ENCODE data around the gene IQCH.
"Not testable (repeated sequence)": the region's sequence is repeated elsewhere in the genome, so short reads cannot be mapped to it uniquely, and the experiment has no call there.

IQCH gene

GRCh38 chr15:67246606-67247005 lies 8.0 kb upstream of the IQCH start:
- not testable (repeated sequence) for DNase-seq (ENCODE audit: low spot score)

DNA sequence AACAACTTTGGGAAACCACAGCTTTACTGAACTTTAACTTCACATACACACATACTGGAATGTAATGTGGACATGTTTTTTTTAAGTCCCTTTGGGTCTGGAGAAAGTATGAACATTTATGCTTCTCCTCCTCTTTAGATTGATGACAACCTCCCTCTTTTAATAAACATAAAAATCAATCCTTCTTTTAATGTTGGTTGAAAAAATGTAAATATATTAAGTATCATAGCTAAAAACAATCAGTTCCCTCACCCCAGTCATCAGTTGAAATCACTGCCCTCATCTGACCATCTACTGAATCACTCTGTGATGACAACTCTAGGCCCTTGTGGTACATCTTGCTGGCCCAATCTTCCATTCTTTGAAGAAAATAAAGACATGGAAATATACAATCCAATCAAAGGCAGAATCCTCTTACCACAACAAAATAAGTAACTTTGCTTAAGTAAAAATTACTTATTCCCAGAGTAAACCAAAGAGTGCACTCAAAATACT lies 6.5 kb upstream of the IQCH start:
- DNase-seq (ENCODE audit: low spot score): no peak

GRCh38 chr15:67249830-67250229 lies 4.8 kb upstream of the IQCH start:
- DNase-seq (ENCODE audit: low spot score): no peak

- no peak for DNase-seq (ENCODE audit: low spot score)
These were observed 3.3 kb upstream of the IQCH start for GRCh38 chr15:67251318-67251717.

DNA sequence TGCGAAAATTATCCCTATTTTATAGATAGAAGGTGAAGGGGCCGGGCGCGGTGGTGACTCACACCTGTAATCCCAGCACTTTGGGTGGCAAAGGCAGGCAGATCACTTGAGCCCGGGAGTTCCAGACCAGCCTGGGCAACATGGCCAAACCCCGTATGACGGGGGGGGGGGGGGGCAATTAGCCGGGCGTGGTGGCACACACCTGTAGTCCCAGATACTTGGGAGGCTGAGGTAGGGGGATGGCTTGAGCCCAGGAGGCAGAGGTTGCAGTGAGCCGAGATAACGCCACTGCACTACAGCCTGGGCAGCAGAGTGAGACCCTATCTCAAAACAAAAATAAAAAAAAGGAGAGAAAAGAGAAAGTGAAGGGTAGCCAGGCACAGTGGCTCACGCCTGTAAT lies 1.5 kb upstream of the IQCH start:
- DNase-seq (ENCODE audit: low spot score): no peak

GRCh38 chr15:67253549-67254237 lies 893 bp upstream of the IQCH start:
- no peak for DNase-seq (ENCODE audit: low spot score)

DNA sequence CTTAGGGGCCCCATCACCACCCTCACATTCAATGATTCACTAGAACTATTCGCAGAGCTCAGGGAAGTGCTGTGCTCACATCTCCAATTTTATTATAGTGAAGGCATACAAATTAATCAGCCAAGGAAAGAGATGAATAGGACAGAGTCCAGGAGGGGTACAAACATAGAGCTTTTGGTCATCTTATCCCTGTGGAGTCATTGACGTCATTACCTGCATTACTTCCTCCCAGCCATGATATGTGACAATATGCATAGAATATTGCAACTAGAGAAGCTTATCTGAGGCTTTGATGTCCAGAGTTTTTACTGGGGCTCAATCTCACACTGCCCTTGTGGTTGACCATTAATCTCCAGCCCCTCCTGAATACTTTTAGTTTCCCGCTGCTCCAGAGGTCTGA lies 1.5 kb downstream of the IQCH start:
- DNase-seq (ENCODE audit: low spot score): no peak

DNA sequence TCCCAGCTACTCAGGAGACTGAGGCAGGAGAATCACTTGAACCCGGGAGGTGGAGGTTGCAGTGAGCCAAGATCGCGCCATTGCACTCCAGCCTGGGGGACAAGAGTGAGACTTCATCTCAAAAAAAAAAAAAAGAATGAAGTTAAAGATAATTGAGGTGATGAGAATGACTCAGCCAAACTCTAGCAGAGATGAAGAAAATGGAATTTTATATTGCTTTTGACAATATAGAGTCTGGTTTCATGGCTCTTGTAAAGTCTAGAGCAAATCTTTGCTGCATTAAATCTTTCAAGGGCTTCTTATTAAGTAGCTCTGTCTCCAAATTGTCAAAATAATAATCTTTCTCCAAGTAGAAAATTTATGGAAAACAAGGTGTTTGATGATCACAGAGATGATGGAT lies 3.8 kb downstream of the IQCH start:
- DNase-seq (ENCODE audit: low spot score): not testable (repeated sequence)

- no peak for DNase-seq (ENCODE audit: low spot score)
These were observed 4.8 kb downstream of the IQCH start for GRCh38 chr15:67259379-67259778.

GRCh38 chr15:67259806-67260205 lies 5.2 kb downstream of the IQCH start:
- DNase-seq (ENCODE audit: low spot score): no peak

- DNase-seq (ENCODE audit: low spot score): no peak
These were observed 12.3 kb downstream of the IQCH start for GRCh38 chr15:67266870-67267269.

GRCh38 chr15:67267440-67267839 lies 12.9 kb downstream of the IQCH start:
- DNase-seq (ENCODE audit: low spot score): no peak

GRCh38 chr15:67267951-67268941 lies 13.7 kb downstream of the IQCH start:
- DNase-seq (ENCODE audit: low spot score): no peak

GRCh38 chr15:67274236-67274635 lies 19.6 kb downstream of the IQCH start:
- no peak for DNase-seq (ENCODE audit: low spot score)

- DNase-seq (ENCODE audit: low spot score): no peak
These were observed 22.1 kb downstream of the IQCH start for GRCh38 chr15:67276666-67277065.

- DNase-seq (ENCODE audit: low spot score): no peak
These were observed 25.6 kb downstream of the IQCH start for GRCh38 chr15:67280217-67280616.

DNA sequence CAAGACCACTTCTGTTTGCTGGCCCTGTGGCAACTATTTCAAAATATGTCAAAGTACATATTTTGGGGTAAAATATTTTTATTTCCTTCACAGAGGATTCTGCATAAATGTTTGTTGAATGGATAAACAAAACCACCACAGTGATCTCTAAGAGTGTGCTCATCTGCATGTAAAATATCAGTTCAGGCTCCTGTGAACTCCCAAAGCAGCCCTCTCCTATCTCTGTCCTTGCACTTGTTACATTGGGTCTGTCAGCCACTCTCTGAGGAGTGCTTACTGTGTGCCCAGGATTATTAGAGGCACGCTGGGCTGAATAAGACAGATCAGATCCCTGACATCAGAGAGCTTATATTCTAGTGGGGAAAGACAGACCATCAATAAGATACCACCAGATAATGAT lies 27.1 kb downstream of the IQCH start:
- DNase-seq (ENCODE audit: low spot score): no peak

- DNase-seq (ENCODE audit: low spot score): not testable (repeated sequence)
These were observed 31.0 kb downstream of the IQCH start for GRCh38 chr15:67285625-67286024.

DNA sequence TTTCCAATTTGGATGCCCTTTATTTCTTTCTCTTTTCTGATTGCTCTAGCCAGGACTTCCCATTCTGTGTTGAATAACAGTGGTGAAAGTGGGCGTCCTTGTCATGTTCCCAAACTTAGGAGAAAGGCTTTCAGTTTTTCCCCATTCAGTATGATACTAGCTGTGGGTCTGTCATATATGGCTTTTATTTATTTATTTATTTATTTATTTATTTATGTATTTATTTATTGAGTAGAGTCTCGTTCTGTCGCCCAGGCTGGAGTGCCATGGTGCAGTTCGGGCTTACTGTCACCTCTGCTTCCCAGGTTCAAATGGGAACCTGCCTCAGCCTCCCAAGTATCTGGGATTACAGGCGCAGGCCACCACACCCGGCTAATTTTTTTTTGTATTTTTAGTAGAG lies 31.8 kb downstream of the IQCH start:
- not testable (repeated sequence) for DNase-seq (ENCODE audit: low spot score)

- DNase-seq (ENCODE audit: low spot score): no peak
These were observed 35.7 kb downstream of the IQCH start for GRCh38 chr15:67290319-67290718.

DNA sequence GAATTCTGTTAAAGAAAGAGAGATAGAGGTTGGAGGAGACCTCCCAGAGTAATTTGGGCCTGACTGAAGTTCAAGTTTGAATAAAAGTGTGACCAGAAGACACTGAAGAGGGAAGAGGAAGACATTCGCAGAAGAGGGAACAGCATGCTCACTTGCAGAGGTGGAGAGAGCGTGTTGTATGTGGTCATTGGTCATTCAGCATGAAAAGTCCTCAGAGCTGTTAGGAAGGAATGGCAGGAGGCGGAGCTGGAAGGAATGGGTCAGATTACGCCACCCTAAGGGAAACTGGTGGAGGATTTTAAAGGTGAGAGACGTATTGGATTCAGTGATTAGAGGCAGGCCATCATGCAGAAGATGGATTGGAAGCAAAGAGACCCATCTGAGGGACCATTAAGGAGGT lies 41.6 kb downstream of the IQCH start:
- DNase-seq (ENCODE audit: low spot score): no peak

DNA sequence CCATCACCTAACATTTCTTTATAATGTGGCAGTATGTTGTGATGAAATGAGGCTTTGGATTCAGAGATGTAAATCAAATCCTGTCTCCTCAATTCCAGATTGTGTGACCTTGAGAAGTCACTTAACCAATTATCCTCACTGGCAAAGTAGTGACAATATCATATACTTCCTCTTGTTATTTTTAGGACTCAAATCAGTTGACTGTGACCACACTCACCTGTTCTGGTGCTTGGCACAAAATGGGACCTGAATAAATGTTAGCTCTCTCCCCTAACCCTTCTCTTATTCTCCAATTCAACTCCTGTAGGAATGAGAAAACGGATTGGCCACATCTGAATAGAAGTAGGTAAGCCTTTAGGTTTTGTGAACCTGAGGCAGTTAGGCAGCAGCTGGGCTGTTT lies 42.1 kb downstream of the IQCH start:
- no peak for DNase-seq (ENCODE audit: low spot score)

All from D341Med (cell line).